Astrocyte of the spinal cord (primary cell): ENCODE measurements around the gene DOCK3.
"Not testable (repeated sequence)": the region's sequence is repeated elsewhere in the genome, so short reads cannot be mapped to it uniquely, and the experiment has no call there.

Experiments used
- DNase-seq: peaks from one replicate; pipeline ENCODE4 v3.0.0; 2011; ENCODE audit warnings: low read depth, low spot score
- H3K4me3 ChIP-seq: 2 replicates; pipeline ENCODE4 v1.5.1; 2011; ENCODE audit warnings: low read depth, mild to moderate bottlenecking, low read length, moderate library complexity
- CTCF ChIP-seq: IDR thresholded peaks from 2 replicates; pipeline ENCODE4 v1.5.1; 2012; ENCODE audit warnings: low read depth, mild to moderate bottlenecking, low read length, inconsistent platforms
- in situ Hi-C: cut with HindIII; loops from 2 replicates; pipeline ENCODE4 v1.10.0; 2017; ENCODE audit warnings: low sequenced_read_pairs

DOCK3 gene

GRCh38 chr3:51198477-51198876 lies 523.8 kb downstream of the DOCK3 start:
- peak; percentile 3 for DNase-seq
- no peak for TF ChIP-seq CTCF
- no peak overlapping the region for H3K4me3 ChIP-seq
- in situ Hi-C loops: no loop called here

GRCh38 chr3:51199296-51199695 lies 524.6 kb downstream of the DOCK3 start:
- H3K4me3 ChIP-seq, in situ Hi-C loops, DNase-seq: not testable (repeated sequence)

- in situ Hi-C loops: no loop called here
- TF ChIP-seq CTCF: no peak
- no peak for DNase-seq
- no peak overlapping the region for H3K4me3 ChIP-seq
Observed at GRCh38 chr3:51216291-51216690, 541.6 kb downstream of the DOCK3 start.

GRCh38 chr3:51221959-51222358 lies 547.2 kb downstream of the DOCK3 start:
- in situ Hi-C loops: no loop called here
- no peak for DNase-seq
- TF ChIP-seq CTCF: no peak
- H3K4me3 ChIP-seq: no peak overlapping the region

DNA sequence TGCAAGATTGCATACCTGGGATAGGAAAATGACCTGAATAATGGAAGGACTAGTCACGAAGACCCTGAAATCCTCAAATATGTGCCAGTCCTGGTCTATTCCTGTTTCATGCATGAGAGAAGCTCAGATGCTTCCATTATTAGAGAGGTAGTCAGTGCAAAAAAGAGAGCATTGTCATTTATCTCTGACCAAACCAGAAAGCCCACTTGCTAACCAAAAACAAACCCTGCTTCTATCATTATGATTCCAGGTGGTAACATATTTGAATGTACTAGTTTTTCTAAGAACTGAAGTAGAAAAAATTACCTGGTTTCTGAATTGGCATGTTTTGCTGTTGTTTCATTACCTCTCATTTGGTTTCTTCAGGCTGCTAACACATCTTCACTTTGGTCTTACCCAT lies 549.6 kb downstream of the DOCK3 start:
- no peak overlapping the region for H3K4me3 ChIP-seq
- DNase-seq: no peak
- in situ Hi-C loops: no loop called here
- no peak for TF ChIP-seq CTCF

DNA sequence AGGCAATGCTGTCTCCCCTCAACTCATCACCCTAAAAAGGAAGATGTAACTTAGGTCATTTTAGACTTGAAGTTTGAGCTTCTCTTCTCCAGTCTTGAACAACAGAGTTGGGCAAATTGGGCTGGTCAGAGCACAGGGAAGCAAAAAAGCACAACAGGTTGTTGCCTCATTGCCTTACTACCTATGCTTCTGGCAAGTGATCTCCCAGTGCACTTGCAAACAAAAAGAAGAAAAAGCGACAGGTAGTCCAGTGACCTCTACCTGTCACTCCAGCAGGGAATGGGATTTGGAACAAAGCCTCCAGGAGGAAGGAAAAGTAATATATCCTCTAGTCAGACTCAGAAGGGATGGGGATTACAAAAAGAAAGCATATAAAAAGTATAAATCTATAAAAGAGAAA lies 550.1 kb downstream of the DOCK3 start:
- TF ChIP-seq CTCF: no peak
- DNase-seq: no peak
- H3K4me3 ChIP-seq: no peak overlapping the region
- in situ Hi-C loops: no loop called here

DNA sequence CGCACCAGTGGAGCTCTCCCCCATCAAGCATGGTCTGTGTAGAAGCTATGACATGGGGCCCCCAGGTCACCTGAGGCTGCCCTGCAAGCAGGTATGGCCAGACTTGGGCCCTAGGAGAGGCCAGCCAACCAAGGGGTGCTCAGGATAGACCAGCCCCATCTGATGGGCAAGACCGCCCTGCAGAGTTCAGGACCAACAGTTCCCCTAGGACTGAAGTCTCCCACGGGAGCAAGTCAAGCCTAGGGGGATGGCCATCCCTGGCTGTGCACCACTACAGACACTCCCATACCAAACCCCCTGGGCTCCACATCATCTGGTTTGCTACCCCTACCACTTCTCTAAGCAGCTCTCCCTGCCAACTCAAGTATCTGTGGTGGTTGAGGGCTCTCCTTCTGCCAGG lies 568.2 kb downstream of the DOCK3 start:
- H3K4me3 ChIP-seq: no peak overlapping the region
- DNase-seq: no peak
- TF ChIP-seq CTCF: no peak
- in situ Hi-C loops: no loop called here
